ENCODE measurements around the gene PRICKLE4. TPM values are rescaled to one million over a fixed set of nuclear protein-coding genes. Genes with fewer than 3 reads are reported as not detected.

The PRICKLE4 gene
- total RNA-seq, 1 donor from 2014 or later, result 3.4 TPM

DNA sequence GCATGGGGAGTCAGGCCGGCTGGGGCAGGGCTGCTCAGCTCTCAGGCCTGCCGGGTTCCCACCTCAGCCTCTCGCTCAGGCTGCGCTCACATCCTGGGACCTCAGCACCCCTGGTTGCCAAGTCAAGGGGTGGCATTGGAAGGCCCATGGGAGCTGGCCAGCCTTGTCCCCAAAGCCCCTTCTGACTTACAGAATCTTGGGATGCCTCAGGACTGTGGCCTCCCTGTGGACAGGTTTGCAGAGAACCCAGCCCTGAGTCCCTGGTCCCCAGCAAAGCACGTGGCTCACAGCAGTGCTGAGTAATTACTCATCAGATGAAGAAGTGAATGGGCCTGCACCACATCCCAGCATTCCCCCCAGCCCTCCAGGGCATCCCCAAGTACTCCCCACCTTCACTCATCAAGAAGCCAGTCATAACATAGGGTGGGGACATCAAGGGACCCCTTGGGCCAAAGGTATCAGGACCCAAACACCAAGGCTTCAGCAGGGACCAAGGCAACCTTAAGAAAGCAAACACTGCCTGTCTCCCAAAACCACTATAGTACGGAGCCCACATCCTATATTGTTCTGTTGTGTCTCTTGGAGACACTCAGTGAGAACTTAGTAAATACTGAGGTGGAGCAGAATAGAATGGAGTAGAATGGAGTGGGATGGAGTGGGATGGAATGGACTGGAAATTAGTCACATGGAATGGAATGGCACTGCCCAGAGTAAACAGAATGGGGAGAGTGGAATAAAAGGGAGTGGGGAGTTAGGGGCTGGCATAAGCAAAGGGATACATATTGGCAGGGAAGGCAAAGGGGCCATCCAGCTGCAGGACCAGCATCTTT is 37.0 kb upstream of the PRICKLE4 start:
- Histone ChIP-seq H3K4me1 (ENCODE audit: insufficient read depth, low read length) (peaks cover 3% of the 10 kb centered on the region), H2AFZ (ENCODE audit: low read depth, low read length) (no peak overlapping the region), H3K36me3 (ENCODE audit: insufficient read depth, low read length) (no peaks in the 10 kb centered on the region), H3K4me3 (ENCODE audit: insufficient read depth, low read depth, low read length) (no peak overlapping the region), H3K79me2 (ENCODE audit: insufficient read depth, low read length) (no peaks in the 10 kb centered on the region), H3K9me3 (ENCODE audit: insufficient read depth, low read depth, low read length) (no peaks in the 10 kb centered on the region), H3K27me3 (ENCODE audit: insufficient read depth, low read length) (peaks cover 2% of the 10 kb centered on the region), H4K20me1 (ENCODE audit: insufficient read depth, low read length) (no peaks in the 10 kb centered on the region), H3K9ac (ENCODE audit: low read length) (no peak overlapping the region), H3K27ac (ENCODE audit: low read depth, low read length) (no peak overlapping the region), H3K4me2 (ENCODE audit: low read length) (no peak overlapping the region)
- H3K4me1 Mint-ChIP-seq (ENCODE audit: low read depth, unreplicated experiment), result peaks cover 7% of the 10 kb centered on the region
- no peak overlapping the region for H3K4me3 Mint-ChIP-seq (ENCODE audit: unreplicated experiment)
- FAIRE-seq (no peak), DNase-seq (ENCODE audit: low read depth) (no peak)
- no peak overlapping the region for H3K27ac Mint-ChIP-seq (ENCODE audit: unreplicated experiment)
- H3K36me3 Mint-ChIP-seq (ENCODE audit: low read depth, unreplicated experiment), result no peaks in the 10 kb centered on the region
- TF ChIP-seq, protein P1, sequence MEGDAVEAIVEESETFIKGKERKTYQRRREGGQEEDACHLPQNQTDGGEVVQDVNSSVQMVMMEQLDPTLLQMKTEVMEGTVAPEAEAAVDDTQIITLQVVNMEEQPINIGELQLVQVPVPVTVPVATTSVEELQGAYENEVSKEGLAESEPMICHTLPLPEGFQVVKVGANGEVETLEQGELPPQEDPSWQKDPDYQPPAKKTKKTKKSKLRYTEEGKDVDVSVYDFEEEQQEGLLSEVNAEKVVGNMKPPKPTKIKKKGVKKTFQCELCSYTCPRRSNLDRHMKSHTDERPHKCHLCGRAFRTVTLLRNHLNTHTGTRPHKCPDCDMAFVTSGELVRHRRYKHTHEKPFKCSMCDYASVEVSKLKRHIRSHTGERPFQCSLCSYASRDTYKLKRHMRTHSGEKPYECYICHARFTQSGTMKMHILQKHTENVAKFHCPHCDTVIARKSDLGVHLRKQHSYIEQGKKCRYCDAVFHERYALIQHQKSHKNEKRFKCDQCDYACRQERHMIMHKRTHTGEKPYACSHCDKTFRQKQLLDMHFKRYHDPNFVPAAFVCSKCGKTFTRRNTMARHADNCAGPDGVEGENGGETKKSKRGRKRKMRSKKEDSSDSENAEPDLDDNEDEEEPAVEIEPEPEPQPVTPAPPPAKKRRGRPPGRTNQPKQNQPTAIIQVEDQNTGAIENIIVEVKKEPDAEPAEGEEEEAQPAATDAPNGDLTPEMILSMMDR (IDR thresholded peaks at IDR 0.05; ENCODE audit: insufficient read depth, low read depth, low read length), result no peak
- H3K27me3 Mint-ChIP-seq (ENCODE audit: low read depth, unreplicated experiment), result peaks cover 22% of the 10 kb centered on the region
- H3K9me3 Mint-ChIP-seq (ENCODE audit: unreplicated experiment), result peaks cover 6% of the 10 kb centered on the region

DNA sequence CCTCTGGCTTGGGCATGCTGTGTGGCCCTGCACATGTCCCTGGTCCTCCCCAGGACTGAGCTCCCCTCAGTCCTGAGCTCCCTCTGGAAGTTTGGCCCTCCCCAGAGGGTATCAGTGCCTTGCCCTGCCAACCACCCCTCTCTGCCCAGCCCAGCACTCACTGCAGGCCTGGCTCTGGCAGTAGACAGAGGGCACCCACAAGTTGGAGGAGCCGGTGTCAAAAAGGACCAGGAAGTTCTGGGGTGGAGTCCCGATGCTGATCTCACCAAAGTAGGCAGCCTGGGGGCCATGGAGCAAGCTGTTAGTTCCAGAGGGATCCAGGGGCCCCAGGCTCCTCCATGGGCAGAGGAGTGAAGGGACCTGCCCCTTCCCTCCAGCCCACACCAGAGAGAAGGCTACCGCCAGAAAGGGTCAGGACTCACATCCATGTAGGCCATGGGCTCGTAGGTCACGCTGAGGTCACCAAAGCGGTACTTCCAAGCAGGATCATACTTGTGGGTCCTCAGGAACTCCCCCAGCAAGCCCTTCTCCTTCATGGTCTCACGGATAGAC is 36.3 kb upstream of the PRICKLE4 start:
- H3K27ac Mint-ChIP-seq (ENCODE audit: unreplicated experiment), result no peak overlapping the region
- H3K36me3 Mint-ChIP-seq (ENCODE audit: low read depth, unreplicated experiment), result no peaks in the 10 kb centered on the region
- no peak overlapping the region for H3K4me2 ChIP-seq (ENCODE audit: low read length)
- H3K9me3 ChIP-seq (ENCODE audit: insufficient read depth, low read depth, low read length), result no peaks in the 10 kb centered on the region
- H3K27ac ChIP-seq (ENCODE audit: low read depth, low read length), result no peak overlapping the region
- peaks cover 23% of the 10 kb centered on the region for H3K27me3 Mint-ChIP-seq (ENCODE audit: low read depth, unreplicated experiment)
- H4K20me1 ChIP-seq (ENCODE audit: insufficient read depth, low read length), result no peaks in the 10 kb centered on the region
- no peak overlapping the region for H3K9ac ChIP-seq (ENCODE audit: low read length)
- no peaks in the 10 kb centered on the region for H3K4me1 ChIP-seq (ENCODE audit: insufficient read depth, low read length)
- H2AFZ ChIP-seq (ENCODE audit: low read depth, low read length), result no peak overlapping the region
- TF ChIP-seq, protein P1 (IDR thresholded peaks at IDR 0.05; ENCODE audit: insufficient read depth, low read depth, low read length), result no peak
- TF ChIP-seq EZH2 (IDR thresholded peaks at IDR 0.05; ENCODE audit: insufficient read depth, low read length), result no peak
- no peaks in the 10 kb centered on the region for H3K79me2 ChIP-seq (ENCODE audit: insufficient read depth, low read length)
- no peak overlapping the region for H3K4me3 Mint-ChIP-seq (ENCODE audit: unreplicated experiment)
- peaks cover 2% of the 10 kb centered on the region for H3K27me3 ChIP-seq (ENCODE audit: insufficient read depth, low read length)
- peaks cover 3% of the 10 kb centered on the region for H3K4me1 Mint-ChIP-seq (ENCODE audit: low read depth, unreplicated experiment)
- H3K36me3 ChIP-seq (ENCODE audit: insufficient read depth, low read length), result no peaks in the 10 kb centered on the region
- peaks cover 6% of the 10 kb centered on the region for H3K9me3 Mint-ChIP-seq (ENCODE audit: unreplicated experiment)
- no peak overlapping the region for H3K4me3 ChIP-seq (ENCODE audit: insufficient read depth, low read depth, low read length)
- DNase-seq (ENCODE audit: low read depth) (no peak), FAIRE-seq (no peak)

DNA sequence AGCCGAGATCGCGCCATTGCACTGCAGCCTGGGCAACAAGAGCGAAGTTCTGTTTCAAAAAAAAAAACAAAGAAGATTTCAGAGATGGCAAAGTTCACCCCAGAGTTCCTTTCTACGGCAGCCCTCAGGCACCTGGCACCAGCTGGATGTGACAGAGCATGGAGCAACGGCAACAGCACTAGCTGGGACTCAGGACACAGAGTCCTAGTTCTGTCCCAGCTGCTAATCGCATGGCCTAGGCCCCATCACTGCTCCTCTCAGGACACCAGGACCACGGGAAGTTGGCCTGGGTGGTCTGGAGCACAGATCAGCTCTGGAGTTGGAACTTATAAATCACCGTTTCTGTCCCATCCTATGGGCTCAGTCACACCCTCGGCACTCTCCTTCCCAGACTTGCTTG is 34.5 kb upstream of the PRICKLE4 start:
- no peak overlapping the region for H2AFZ ChIP-seq (ENCODE audit: low read depth, low read length)
- no peak overlapping the region for H3K4me2 ChIP-seq (ENCODE audit: low read length)
- no peak overlapping the region for H3K9ac ChIP-seq (ENCODE audit: low read length)
- H3K27ac ChIP-seq (ENCODE audit: low read depth, low read length), result no peak overlapping the region
- DNase-seq (ENCODE audit: low read depth) (no peak), FAIRE-seq (no peak)
- peaks cover 6% of the 10 kb centered on the region for H3K27me3 ChIP-seq (ENCODE audit: insufficient read depth, low read length)
- H4K20me1 ChIP-seq (ENCODE audit: insufficient read depth, low read length), result no peaks in the 10 kb centered on the region
- no peak for TF ChIP-seq EZH2 (IDR thresholded peaks at IDR 0.05; ENCODE audit: insufficient read depth, low read length)
- TF ChIP-seq, protein P1 (IDR thresholded peaks at IDR 0.05; ENCODE audit: insufficient read depth, low read depth, low read length), result no peak
- H3K36me3 ChIP-seq (ENCODE audit: insufficient read depth, low read length), result no peaks in the 10 kb centered on the region
- H3K4me3 ChIP-seq (ENCODE audit: insufficient read depth, low read depth, low read length), result no peak overlapping the region
- Mint-ChIP-seq H3K36me3 (ENCODE audit: low read depth, unreplicated experiment) (no peaks in the 10 kb centered on the region), H3K9me3 (ENCODE audit: unreplicated experiment) (peaks cover 6% of the 10 kb centered on the region), H3K27ac (ENCODE audit: unreplicated experiment) (no peak overlapping the region), H3K27me3 (ENCODE audit: low read depth, unreplicated experiment) (peaks cover 32% of the 10 kb centered on the region), H3K4me1 (ENCODE audit: low read depth, unreplicated experiment) (peaks cover 3% of the 10 kb centered on the region), H3K4me3 (ENCODE audit: unreplicated experiment) (no peak overlapping the region)
- H3K9me3 ChIP-seq (ENCODE audit: insufficient read depth, low read depth, low read length), result no peaks in the 10 kb centered on the region
- no peaks in the 10 kb centered on the region for H3K79me2 ChIP-seq (ENCODE audit: insufficient read depth, low read length)
- H3K4me1 ChIP-seq (ENCODE audit: insufficient read depth, low read length), result no peaks in the 10 kb centered on the region

Measured in astrocyte (in vitro differentiated cells and primary cell).